ENCODE data around the gene NF1. TPM values are rescaled to one million over a fixed set of nuclear protein-coding genes. Genes with fewer than 3 reads are reported as not detected.

NF1 gene
- total RNA-seq, 1 donor from 2014 or later = 58.7 TPM

GRCh38 chr17:31415004-31415454 lies 320.3 kb downstream of the NF1 start:
- H3K36me3 ChIP-seq = no peaks in the 10 kb centered on the region
- H3K27me3 ChIP-seq = no peaks in the 10 kb centered on the region
- DNase-seq (ENCODE audit: extremely low spot score in 2 of 2) = no peak
- no peaks in the 10 kb centered on the region for H3K4me1 ChIP-seq
- TF ChIP-seq POLR2AphosphoS5 (IDR thresholded peaks at IDR 0.05; ENCODE audit: insufficient read depth in 1 of 2, low read depth in 1 of 2) (no peak), POLR2A (IDR thresholded peaks at IDR 0.05) (no peak), CTCF (IDR thresholded peaks at IDR 0.05) (no peak)
- intact Hi-C loops (cut with DNase I) = no loop called here
- H3K9me3 ChIP-seq = no peaks in the 10 kb centered on the region
- H3K4me3 ChIP-seq = no peak overlapping the region
- H3K27ac ChIP-seq = no peak overlapping the region

DNA sequence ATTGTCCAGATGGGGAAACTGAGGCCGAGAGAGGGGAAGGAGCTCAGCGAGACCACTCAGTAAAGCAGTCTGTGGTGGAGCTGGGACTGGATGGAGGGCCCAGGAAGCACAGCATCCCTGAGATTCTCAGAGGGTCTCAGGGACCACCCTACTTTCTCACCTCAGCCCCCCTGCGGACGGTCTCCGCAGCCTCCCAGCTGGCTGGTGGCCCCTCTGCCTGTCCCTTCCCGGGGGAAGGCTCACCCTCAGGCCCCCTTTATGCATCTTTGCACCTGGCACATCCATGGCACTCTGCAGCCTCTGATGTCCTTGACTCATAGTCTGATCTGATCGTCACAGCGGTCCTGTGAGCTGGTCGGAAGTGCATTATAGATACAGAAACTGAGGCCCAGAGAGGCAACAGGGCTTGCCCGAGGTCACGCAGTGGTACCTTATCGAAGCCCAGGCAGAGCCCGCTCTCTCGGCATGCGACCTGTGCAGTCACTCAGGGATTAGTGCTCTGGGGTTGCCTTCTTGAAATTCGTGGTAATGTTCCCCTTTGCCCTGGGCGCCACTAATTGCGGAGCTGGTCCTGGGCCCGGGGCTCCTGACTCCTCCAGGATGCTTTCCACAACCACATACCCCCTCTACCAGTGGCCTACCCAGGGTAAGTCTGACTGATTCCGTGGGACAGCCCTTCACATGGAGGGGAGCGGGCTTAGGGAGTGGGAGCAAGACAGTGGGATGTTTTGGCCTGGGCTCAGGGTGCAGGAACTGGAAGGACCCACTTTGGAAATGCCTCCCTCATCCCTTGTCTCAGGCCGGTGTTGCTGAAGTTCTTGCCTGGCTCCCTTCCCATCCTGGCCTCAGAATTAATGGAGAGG lies 321.1 kb downstream of the NF1 start:
- TF ChIP-seq POLR2AphosphoS5 (IDR thresholded peaks at IDR 0.05; ENCODE audit: insufficient read depth in 1 of 2, low read depth in 1 of 2) (no peak), POLR2A (IDR thresholded peaks at IDR 0.05) (no peak), CTCF (IDR thresholded peaks at IDR 0.05) (no peak)
- H3K4me3 ChIP-seq = no peak overlapping the region
- H3K9me3 ChIP-seq = no peaks in the 10 kb centered on the region
- H3K36me3 ChIP-seq = no peaks in the 10 kb centered on the region
- intact Hi-C loops (cut with DNase I) = no loop called here
- H3K27ac ChIP-seq = no peak overlapping the region
- H3K27me3 ChIP-seq = no peaks in the 10 kb centered on the region
- DNase-seq (ENCODE audit: extremely low spot score in 2 of 2) = no peak
- H3K4me1 ChIP-seq = no peaks in the 10 kb centered on the region

DNA sequence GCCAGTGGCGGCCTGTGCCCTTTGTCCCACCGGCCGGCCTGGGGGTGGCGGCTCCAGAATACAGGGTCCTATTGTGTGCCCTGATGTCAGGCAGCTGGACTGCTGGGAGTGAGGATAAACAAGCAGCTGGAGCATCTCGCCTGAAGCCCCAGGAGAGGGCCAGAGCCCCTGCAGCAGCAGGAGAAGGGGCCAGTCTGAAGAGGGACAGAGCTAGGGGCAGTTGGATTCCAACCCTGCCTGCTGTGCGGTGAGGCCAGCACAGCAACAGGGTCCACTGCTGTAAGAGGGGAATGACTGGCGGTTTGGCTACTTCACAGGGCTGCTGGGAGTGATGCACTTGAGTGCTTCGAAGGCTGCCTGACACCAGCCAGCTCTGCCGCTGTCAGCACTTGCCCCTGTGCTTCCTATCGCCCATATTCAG lies 321.7 kb downstream of the NF1 start:
- no peak for DNase-seq (ENCODE audit: extremely low spot score in 2 of 2)
- Histone ChIP-seq H3K4me1 (no peaks in the 10 kb centered on the region), H3K36me3 (no peaks in the 10 kb centered on the region), H3K27me3 (no peaks in the 10 kb centered on the region), H3K4me3 (no peak overlapping the region), H3K27ac (no peak overlapping the region), H3K9me3 (no peaks in the 10 kb centered on the region)
- intact Hi-C loops (cut with DNase I) = no loop called here
- no peak for TF ChIP-seq POLR2AphosphoS5 (IDR thresholded peaks at IDR 0.05; ENCODE audit: insufficient read depth in 1 of 2, low read depth in 1 of 2)
- TF ChIP-seq CTCF (IDR thresholded peaks at IDR 0.05) = no peak
- no peak for TF ChIP-seq POLR2A (IDR thresholded peaks at IDR 0.05)

GRCh38 chr17:31417051-31417792 lies 322.4 kb downstream of the NF1 start:
- no peak for TF ChIP-seq POLR2A (IDR thresholded peaks at IDR 0.05)
- TF ChIP-seq CTCF (IDR thresholded peaks at IDR 0.05) = no peak
- no peak for TF ChIP-seq POLR2AphosphoS5 (IDR thresholded peaks at IDR 0.05; ENCODE audit: insufficient read depth in 1 of 2, low read depth in 1 of 2)
- no peaks in the 10 kb centered on the region for H3K9me3 ChIP-seq
- DNase-seq (ENCODE audit: extremely low spot score in 2 of 2) = no peak
- intact Hi-C loops (cut with DNase I) = no loop called here
- no peaks in the 10 kb centered on the region for H3K27me3 ChIP-seq
- H3K4me3 ChIP-seq = no peak overlapping the region
- H3K27ac ChIP-seq = no peak overlapping the region
- H3K36me3 ChIP-seq = no peaks in the 10 kb centered on the region
- H3K4me1 ChIP-seq = no peaks in the 10 kb centered on the region
